Neural progenitor cell (in vitro differentiated cells): ENCODE results near the gene ELOVL1. TPM values are rescaled to one million over a fixed set of nuclear protein-coding genes. Genes with fewer than 3 reads are reported as not detected.

Experiments
- DNase-seq: peaks from one replicate; pipeline ENCODE4 v3.0.0-alpha.2; 2016; ENCODE audit warnings: low spot score
- H2AFZ ChIP-seq: fragments of 200-600 bp; sonication (generic); replicated peaks from 2 replicates; pipeline ENCODE4 v1.6.1; 2016; ENCODE audit warnings: antibody characterized with exemption
- H3F3A ChIP-seq: fragments of 200-600 bp; sonication (generic); 2 replicates; pipeline ENCODE4 v1.6.1; 2016; ENCODE audit warnings: antibody characterized with exemption, low read depth
- H3K27ac ChIP-seq: fragments of 200-600 bp; sonication (generic); 2 replicates; pipeline ENCODE4 v1.5.1; 2016; ENCODE audit warnings: mild to moderate bottlenecking
- H3K27me3 ChIP-seq: fragments of 200-600 bp; sonication (generic); 2 replicates; pipeline ENCODE4 v1.6.1; 2016; ENCODE audit warnings: mild to moderate bottlenecking, moderate library complexity
- H3K36me3 ChIP-seq: fragments of 200-600 bp; sonication (generic); 2 replicates; pipeline ENCODE4 v1.5.1; 2016
- H3K4me1 ChIP-seq: fragments of 200-600 bp; sonication (generic); 2 replicates; pipeline ENCODE4 v1.6.1; 2016; ENCODE audit warnings: mixed run types
- H3K4me2 ChIP-seq: fragments of 200-600 bp; sonication (generic); 2 replicates; pipeline ENCODE4 v1.6.1; 2016
- H3K4me3 ChIP-seq: fragments of 200-600 bp; sonication (generic); 2 replicates; pipeline ENCODE4 v1.5.1; 2016
- H3K79me2 ChIP-seq: fragments of 200-600 bp; sonication (generic); 2 replicates; pipeline ENCODE4 v1.6.1; 2016; ENCODE audit warnings: low read depth
- H3K9ac ChIP-seq: fragments of 200-600 bp; sonication (generic); 2 replicates; pipeline ENCODE4 v1.6.1; 2016
- H3K9me3 ChIP-seq: fragments of 200-600 bp; sonication (generic); 2 replicates; pipeline ENCODE4 v1.5.1; 2016; ENCODE audit warnings: low read depth
- H4K20me1 ChIP-seq: fragments of 200-600 bp; sonication (generic); 2 replicates; pipeline ENCODE4 v1.6.1; 2016; ENCODE audit warnings: low read depth
- H3K27ac Mint-ChIP-seq: 3 replicates; pipeline ENCODE4 v1.8.0; 2021; ENCODE audit warnings: mixed read lengths
- H3K27me3 Mint-ChIP-seq: 2 replicates; pipeline ENCODE4 v1.8.0; 2022; ENCODE audit warnings: low read depth, mild to moderate bottlenecking, inconsistent platforms, moderate library complexity, mixed read lengths; ENCODE audit not compliant: insufficient read depth
- H3K36me3 Mint-ChIP-seq: 3 replicates; pipeline ENCODE4 v1.8.0; 2021; ENCODE audit warnings: mixed read lengths
- H3K4me1 Mint-ChIP-seq: 3 replicates; pipeline ENCODE4 v1.8.0; 2021; ENCODE audit warnings: mixed read lengths
- H3K4me3 Mint-ChIP-seq: 3 replicates; pipeline ENCODE4 v1.8.0; 2021; ENCODE audit warnings: mild to moderate bottlenecking, moderate library complexity, mixed read lengths
- H3K9me3 Mint-ChIP-seq: 3 replicates; pipeline ENCODE4 v1.8.0; 2020; ENCODE audit warnings: mixed read lengths
- EZH2 ChIP-seq: fragments of 200-600 bp; sonication (generic); IDR thresholded peaks from 2 replicates; pipeline ENCODE4 v1.6.1; 2017; ENCODE audit warnings: antibody characterized with exemption, mild to moderate bottlenecking, moderate library complexity
- EZH2phosphoT487 ChIP-seq: fragments of 200-600 bp; sonication (generic); IDR thresholded peaks from 2 replicates; pipeline ENCODE4 v1.6.1; 2017; ENCODE audit warnings: antibody characterized with exemption
- total RNA-seq: library from RNA; depleted of rRNA; stranded (reverse); fragments of >200 nt; gene quantifications from 2 replicates; pipeline ENCODE4 v1.2.3, GENCODE V29; 2015; ENCODE audit warnings: low replicate concordance
- TF ChIP-seq, protein P1 (sequence below): fragments of 200-600 bp; sonication (generic); IDR thresholded peaks from 2 replicates; pipeline ENCODE4 v1.5.1; 2017; ENCODE audit warnings: antibody characterized with exemption, mild to moderate bottlenecking

ELOVL1 gene
- total RNA-seq, 1 donor from 2014 or later: 5.6 TPM

DNA sequence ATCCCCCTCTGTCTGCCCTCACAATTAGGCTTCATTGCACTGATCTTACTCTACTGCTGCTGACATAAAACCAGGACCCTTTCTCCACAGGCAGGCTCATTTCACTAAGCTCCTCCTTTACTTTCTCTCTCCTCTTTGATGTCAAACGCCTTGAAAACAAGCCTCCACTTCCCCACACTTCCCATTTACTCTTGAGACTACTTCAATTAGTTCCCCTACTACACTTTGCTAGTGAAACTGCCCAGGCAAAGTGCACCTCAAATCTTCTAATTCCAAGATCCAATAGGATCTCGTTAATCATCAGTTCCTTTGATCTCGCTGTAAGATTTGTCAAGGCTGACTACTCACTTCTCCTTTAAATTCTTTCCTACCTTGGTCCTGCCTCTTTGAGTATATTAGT lies 14.9 kb downstream of the ELOVL1 start:
- H3K27me3 ChIP-seq: peaks cover 5% of the 10 kb centered on the region
- H3K27me3 Mint-ChIP-seq: peaks cover 6% of the 10 kb centered on the region
- H3K9ac ChIP-seq: no peak overlapping the region
- no peaks in the 10 kb centered on the region for H4K20me1 ChIP-seq
- no peaks in the 10 kb centered on the region for H3K36me3 ChIP-seq
- H3K4me2 ChIP-seq: no peak overlapping the region
- H3K4me3 ChIP-seq: no peak overlapping the region
- H3K9me3 Mint-ChIP-seq: no peaks in the 10 kb centered on the region
- no peaks in the 10 kb centered on the region for H3K9me3 ChIP-seq
- TF ChIP-seq, protein P1, sequence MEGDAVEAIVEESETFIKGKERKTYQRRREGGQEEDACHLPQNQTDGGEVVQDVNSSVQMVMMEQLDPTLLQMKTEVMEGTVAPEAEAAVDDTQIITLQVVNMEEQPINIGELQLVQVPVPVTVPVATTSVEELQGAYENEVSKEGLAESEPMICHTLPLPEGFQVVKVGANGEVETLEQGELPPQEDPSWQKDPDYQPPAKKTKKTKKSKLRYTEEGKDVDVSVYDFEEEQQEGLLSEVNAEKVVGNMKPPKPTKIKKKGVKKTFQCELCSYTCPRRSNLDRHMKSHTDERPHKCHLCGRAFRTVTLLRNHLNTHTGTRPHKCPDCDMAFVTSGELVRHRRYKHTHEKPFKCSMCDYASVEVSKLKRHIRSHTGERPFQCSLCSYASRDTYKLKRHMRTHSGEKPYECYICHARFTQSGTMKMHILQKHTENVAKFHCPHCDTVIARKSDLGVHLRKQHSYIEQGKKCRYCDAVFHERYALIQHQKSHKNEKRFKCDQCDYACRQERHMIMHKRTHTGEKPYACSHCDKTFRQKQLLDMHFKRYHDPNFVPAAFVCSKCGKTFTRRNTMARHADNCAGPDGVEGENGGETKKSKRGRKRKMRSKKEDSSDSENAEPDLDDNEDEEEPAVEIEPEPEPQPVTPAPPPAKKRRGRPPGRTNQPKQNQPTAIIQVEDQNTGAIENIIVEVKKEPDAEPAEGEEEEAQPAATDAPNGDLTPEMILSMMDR: no peak
- no peak for TF ChIP-seq EZH2
- no peak for TF ChIP-seq EZH2phosphoT487
- H3K4me3 Mint-ChIP-seq: no peak overlapping the region
- H3K36me3 Mint-ChIP-seq: no peaks in the 10 kb centered on the region
- H3K79me2 ChIP-seq: no peaks in the 10 kb centered on the region
- no peak for DNase-seq
- peaks cover 31% of the 10 kb centered on the region for H3K4me1 Mint-ChIP-seq
- no peak overlapping the region for H2AFZ ChIP-seq
- peaks cover 34% of the 10 kb centered on the region for H3F3A ChIP-seq
- H3K4me1 ChIP-seq: peaks cover 27% of the 10 kb centered on the region
- no peak overlapping the region for H3K27ac ChIP-seq
- peak overlapping the region; percentile 14 for H3K27ac Mint-ChIP-seq

DNA sequence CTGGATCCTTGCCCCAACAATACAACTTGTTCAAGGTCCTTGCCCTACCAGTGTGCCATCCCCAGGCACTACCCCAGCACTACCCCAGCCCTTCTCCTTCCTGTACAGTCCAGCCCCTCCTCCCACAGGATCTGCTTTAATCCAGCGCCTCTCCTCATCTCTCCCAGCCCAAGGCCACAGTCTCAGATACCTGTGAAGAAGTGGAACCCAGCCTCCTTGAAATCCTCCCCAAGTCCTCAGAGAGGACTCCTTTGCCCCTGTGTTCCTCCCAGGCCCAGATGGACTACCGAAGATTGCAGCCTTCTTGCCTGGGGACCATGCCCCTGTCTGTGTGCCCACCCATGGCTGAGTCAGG lies 15.5 kb downstream of the ELOVL1 start:
- H3K36me3 Mint-ChIP-seq: no peaks in the 10 kb centered on the region
- no peak overlapping the region for H3K4me2 ChIP-seq
- H3K9me3 ChIP-seq: no peaks in the 10 kb centered on the region
- H3K9me3 Mint-ChIP-seq: no peaks in the 10 kb centered on the region
- TF ChIP-seq EZH2phosphoT487: no peak
- TF ChIP-seq EZH2: no peak
- TF ChIP-seq, protein P1: no peak
- H3F3A ChIP-seq: peaks cover 33% of the 10 kb centered on the region
- H3K27me3 Mint-ChIP-seq: peaks cover 9% of the 10 kb centered on the region
- H3K27ac ChIP-seq: no peak overlapping the region
- peaks cover 28% of the 10 kb centered on the region for H3K4me1 Mint-ChIP-seq
- H3K27me3 ChIP-seq: peaks cover 10% of the 10 kb centered on the region
- H3K4me1 ChIP-seq: peaks cover 27% of the 10 kb centered on the region
- no peak for DNase-seq
- H3K27ac Mint-ChIP-seq: peak overlapping the region; percentile 14
- no peaks in the 10 kb centered on the region for H3K36me3 ChIP-seq
- no peak overlapping the region for H3K4me3 Mint-ChIP-seq
- no peak overlapping the region for H3K4me3 ChIP-seq
- no peaks in the 10 kb centered on the region for H4K20me1 ChIP-seq
- no peaks in the 10 kb centered on the region for H3K79me2 ChIP-seq
- H2AFZ ChIP-seq: no peak overlapping the region
- no peak overlapping the region for H3K9ac ChIP-seq

DNA sequence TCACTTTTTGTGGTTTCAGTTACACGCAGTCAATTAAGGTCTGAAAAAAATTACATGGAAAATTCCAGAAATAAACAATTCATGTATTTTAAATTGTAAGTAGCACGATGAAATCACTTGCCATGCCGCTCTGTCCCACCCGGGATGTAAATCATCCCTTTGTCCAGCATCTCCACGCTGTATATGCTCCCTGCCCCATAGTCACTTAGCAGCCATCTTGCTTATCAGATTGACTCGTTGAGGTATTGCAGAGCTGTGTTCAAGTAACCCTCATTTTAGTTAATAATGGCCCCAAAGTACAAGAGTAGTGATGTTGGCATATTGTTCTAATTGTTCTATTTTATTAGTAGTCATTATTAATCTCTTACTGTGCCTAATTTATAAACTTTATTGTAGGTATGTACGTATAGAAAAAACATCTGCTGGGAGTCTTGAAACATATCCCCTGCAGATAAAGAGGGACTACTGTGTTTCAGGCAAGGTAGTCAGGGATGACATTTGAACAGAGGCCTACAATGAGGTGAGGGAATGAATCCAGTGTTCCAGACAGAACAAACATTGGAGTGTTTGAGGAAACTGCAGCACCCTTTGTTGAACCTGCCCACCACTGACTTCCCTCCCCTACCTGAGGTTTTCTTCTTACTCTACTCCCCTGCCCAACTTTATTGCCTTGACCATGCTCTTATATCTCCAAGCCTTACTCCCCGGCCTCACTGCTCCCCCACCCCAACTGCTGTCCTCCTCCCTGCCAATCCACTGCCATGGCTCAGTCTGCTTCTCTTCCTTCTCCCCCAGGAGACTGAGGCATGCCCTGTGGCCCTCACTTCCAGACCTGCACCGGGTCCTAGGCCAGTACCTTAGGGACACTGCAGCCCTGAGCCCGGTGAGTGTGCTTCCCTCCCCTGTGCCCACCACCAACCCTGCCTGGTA lies 16.1 kb downstream of the ELOVL1 start:
- H3K27ac Mint-ChIP-seq: no peak overlapping the region
- no peak overlapping the region for H3K27ac ChIP-seq
- TF ChIP-seq EZH2 (no peak), EZH2phosphoT487 (no peak)
- TF ChIP-seq, protein P1: no peak

More for the DNA sequence above, 16.1 kb downstream of the ELOVL1 start:
- Histone ChIP-seq H3K4me3 (no peak overlapping the region), H3K36me3 (no peaks in the 10 kb centered on the region), H3K9ac (no peak overlapping the region), H3K79me2 (no peaks in the 10 kb centered on the region), H3K27me3 (peaks cover 14% of the 10 kb centered on the region), H4K20me1 (no peaks in the 10 kb centered on the region), H2AFZ (no peak overlapping the region), H3K4me1 (peaks cover 33% of the 10 kb centered on the region), H3K9me3 (no peaks in the 10 kb centered on the region), H3F3A (peaks cover 33% of the 10 kb centered on the region), H3K4me2 (no peak overlapping the region)
- no peak overlapping the region for H3K4me3 Mint-ChIP-seq
- no peaks in the 10 kb centered on the region for H3K36me3 Mint-ChIP-seq
- H3K27me3 Mint-ChIP-seq: peaks cover 9% of the 10 kb centered on the region
- no peak for DNase-seq
- peaks cover 29% of the 10 kb centered on the region for H3K4me1 Mint-ChIP-seq
- no peaks in the 10 kb centered on the region for H3K9me3 Mint-ChIP-seq
